Gastroesophageal sphincter (tissue), 3 donors: ENCODE results near the gene MYORG.

Experiments
- POLR2A ChIP-seq, 2 donors: fragments of 450-650 bp; IDR thresholded peaks; one replicate each; pipeline ENCODE4 v1.6.1; 2017; ENCODE audit warnings: antibody characterized with exemption in 2 of 2, mild to moderate bottlenecking in 2 of 2, moderate library complexity in 1 of 2
- TF ChIP-seq, protein P1 (sequence below), 4 experiments: fragments of 200-600 bp in 2 of 4; fragments of 450-650 bp in 2 of 4; sonication (generic) in 1 of 4; IDR thresholded peaks; one replicate each; pipeline ENCODE4 v1.5.1; 2017 to 2019; ENCODE audit warnings: antibody characterized with exemption in 4 of 4, mild to moderate bottlenecking in 2 of 4, moderate library complexity in 2 of 4

DNA sequence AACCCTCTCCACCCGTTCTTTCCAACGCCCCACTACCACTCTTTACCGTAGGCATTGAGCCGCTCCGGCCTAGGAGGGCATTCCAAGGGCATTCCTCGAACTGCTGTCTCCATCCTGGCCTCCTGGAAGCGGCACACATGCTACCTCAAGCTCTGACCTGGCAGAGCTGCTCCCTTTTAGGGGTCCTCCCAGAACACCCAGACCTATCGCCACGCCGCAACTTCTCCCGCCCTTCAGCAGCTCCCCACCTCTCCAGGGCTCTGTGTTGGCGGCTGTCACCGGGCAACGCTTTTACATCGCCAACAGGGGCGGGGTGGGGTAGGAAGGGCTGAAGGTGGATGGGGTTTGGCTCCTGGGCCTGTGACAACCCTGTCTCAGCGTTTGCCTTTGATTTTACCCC, 4.6 kb upstream of the MYORG start:
- TF ChIP-seq, protein P1, sequence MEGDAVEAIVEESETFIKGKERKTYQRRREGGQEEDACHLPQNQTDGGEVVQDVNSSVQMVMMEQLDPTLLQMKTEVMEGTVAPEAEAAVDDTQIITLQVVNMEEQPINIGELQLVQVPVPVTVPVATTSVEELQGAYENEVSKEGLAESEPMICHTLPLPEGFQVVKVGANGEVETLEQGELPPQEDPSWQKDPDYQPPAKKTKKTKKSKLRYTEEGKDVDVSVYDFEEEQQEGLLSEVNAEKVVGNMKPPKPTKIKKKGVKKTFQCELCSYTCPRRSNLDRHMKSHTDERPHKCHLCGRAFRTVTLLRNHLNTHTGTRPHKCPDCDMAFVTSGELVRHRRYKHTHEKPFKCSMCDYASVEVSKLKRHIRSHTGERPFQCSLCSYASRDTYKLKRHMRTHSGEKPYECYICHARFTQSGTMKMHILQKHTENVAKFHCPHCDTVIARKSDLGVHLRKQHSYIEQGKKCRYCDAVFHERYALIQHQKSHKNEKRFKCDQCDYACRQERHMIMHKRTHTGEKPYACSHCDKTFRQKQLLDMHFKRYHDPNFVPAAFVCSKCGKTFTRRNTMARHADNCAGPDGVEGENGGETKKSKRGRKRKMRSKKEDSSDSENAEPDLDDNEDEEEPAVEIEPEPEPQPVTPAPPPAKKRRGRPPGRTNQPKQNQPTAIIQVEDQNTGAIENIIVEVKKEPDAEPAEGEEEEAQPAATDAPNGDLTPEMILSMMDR (IDR thresholded peaks at IDR 0.05): no peak
- no peak for TF ChIP-seq POLR2A (IDR thresholded peaks at IDR 0.05)
